Common myeloid progenitor, CD34-positive (primary cell): Measurements from ENCODE around the gene UBR1.

Experiments used
- CTCF ChIA-PET: fragments of 350-600 bp; sonication (Branson Sonifier 250); formaldehyde crosslinking; loops from one replicate; lab custom pipeline; 2021; ENCODE audit warnings: antibody characterized with exemption; lab: Charles Lee
- POLR2A ChIA-PET: fragments of 350-600 bp; sonication (Branson Sonifier 250); formaldehyde crosslinking; loops from one replicate; lab custom pipeline; 2021; ENCODE audit warnings: antibody characterized with exemption; lab: Charles Lee
- DNase-seq, 3 donors: peaks; one replicate each; pipeline versions ENCODE4 v3.0.0 to v3.0.0-alpha.2; 2013
- H3K27ac ChIP-seq, 2 experiments: 1 replicate in 1 of 2; 2 replicates in 1 of 2; pipeline ENCODE4 v1.7.0; 2013; ENCODE audit warnings: inconsistent platforms in 2 of 2, low read length in 2 of 2, mild to moderate bottlenecking in 2 of 2, low read depth in 1 of 2, moderate library complexity in 1 of 2; ENCODE audit not compliant: severe bottlenecking in 2 of 2, insufficient read depth in 1 of 2, poor library complexity in 1 of 2
- H3K27me3 ChIP-seq, 5 experiments: replicated peaks in 2 of 5; 1 replicate in 3 of 5; 2 replicates in 2 of 5; pipeline versions ENCODE4 v1.6.1 to v1.7.0; 2013; ENCODE audit warnings: low read length in 4 of 5, mild to moderate bottlenecking in 2 of 5, moderate library complexity in 2 of 5, inconsistent platforms in 1 of 5; ENCODE audit not compliant: insufficient read depth in 5 of 5, control insufficient read depth in 4 of 5
- H3K36me3 ChIP-seq, 4 experiments: 1 replicate in 2 of 4; 2 replicates in 2 of 4; pipeline versions ENCODE4 v1.6.1 to v1.7.0; 2013; ENCODE audit warnings: low read length in 3 of 4, control low read depth in 1 of 4, mild to moderate bottlenecking in 1 of 4; ENCODE audit not compliant: control insufficient read depth in 4 of 4, insufficient read depth in 4 of 4
- H3K4me1 ChIP-seq, 4 experiments: 1 replicate in 3 of 4; 2 replicates in 1 of 4; pipeline versions ENCODE4 v1.6.1 to v1.7.1; 2013; ENCODE audit warnings: low read length in 3 of 4, mild to moderate bottlenecking in 3 of 4, control low read depth in 1 of 4, inconsistent platforms in 1 of 4, moderate library complexity in 1 of 4; ENCODE audit not compliant: control insufficient read depth in 4 of 4, insufficient read depth in 4 of 4; ENCODE audit errors: control extremely low read depth in 1 of 4
- H3K4me3 ChIP-seq, 7 experiments: 1 replicate in 4 of 7; 2 replicates in 3 of 7; pipeline versions ENCODE4 v1.5.1 to v1.7.0; 2013; ENCODE audit warnings: mild to moderate bottlenecking in 7 of 7, low read length in 6 of 7, moderate library complexity in 6 of 7, inconsistent platforms in 2 of 7, low read depth in 2 of 7, control low read depth in 1 of 7; ENCODE audit not compliant: insufficient read depth in 4 of 7, control insufficient read depth in 1 of 7; ENCODE audit errors: extremely low read depth in 1 of 7
- H3K9me3 ChIP-seq, 5 experiments: 1 replicate in 4 of 5; 2 replicates in 1 of 5; pipeline versions ENCODE4 v1.6.1 to v1.7.1; 2013; ENCODE audit warnings: low read length in 4 of 5, mild to moderate bottlenecking in 2 of 5, inconsistent platforms in 1 of 5, low read depth in 1 of 5, moderate library complexity in 1 of 5; ENCODE audit not compliant: control insufficient read depth in 4 of 5, insufficient read depth in 2 of 5; ENCODE audit errors: control extremely low read depth in 1 of 5
- WGBS: methylation state at CpG from one replicate; pipeline ENCODE4 v1.1.5; 2013; ENCODE audit not compliant: insufficient coverage; 5-methylcytosine and 5-hydroxymethylcytosine counted together

UBR1 gene

DNA sequence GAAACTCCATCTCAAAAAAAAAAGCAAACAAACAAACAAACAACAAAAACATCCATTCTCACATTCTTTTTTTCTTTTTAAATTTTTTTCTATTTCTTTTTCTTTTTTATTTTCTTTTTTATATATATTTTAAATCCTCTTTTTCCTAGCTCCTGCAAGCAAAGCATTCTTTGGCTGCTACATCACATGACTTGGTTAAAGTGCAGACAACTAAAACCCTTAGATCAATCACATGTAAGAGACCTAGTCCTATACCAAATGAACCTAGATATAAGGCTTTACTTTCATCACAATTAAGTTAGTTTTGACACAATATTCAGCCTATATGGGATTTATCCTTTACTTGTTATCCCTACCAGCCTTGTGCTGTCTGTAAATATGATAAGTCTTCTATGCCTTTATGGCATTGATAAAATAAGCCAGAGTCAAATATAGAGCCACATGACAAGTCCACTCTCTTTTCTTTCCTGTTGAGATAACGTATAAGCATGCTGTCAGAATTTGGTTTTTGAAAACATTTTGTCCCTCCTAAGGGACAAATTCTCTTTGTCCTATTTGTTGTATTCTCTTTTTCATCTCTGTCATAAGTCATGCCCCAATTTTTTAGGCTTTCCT, 11.3 kb downstream of the UBR1 start:
- 80% methylated on average over 1 of the region's 1 CpG for WGBS
- DNase-seq, result peak in 1 of 3 donors; percentile 22
- Histone ChIP-seq H3K4me3 (no peak overlapping the region), H3K4me1 (peaks cover 0 to 17% (median 9%) of the 10 kb centered on the region in 4 experiments), H3K9me3 (no peaks in the 10 kb centered on the region), H3K27ac (peak overlapping the region in 1 of 2 experiments; percentile 15), H3K27me3 (no peaks in the 10 kb centered on the region), H3K36me3 (peaks cover 0 to 15% (median 11%) of the 10 kb centered on the region in 4 experiments)
- ChIA-PET CTCF (no interaction called here), POLR2A (no interaction called here)

DNA sequence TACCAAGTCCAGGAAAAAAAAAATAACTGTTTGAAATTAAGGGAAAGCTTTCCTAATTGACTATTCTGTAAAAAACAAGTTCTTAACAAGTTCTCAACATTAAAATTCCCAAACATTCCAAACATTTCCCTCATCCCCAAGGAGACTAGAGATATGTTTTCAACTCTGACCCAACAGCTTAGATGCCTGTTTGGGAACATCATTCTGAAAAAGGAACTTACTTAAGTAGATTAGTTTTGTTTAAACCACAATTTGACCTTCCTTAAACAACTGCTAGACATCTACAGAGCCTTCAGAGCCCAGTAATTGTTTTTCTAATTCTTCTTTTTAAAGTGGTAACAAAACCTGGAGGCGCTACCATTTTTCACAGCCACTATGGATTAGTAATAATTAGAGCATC, 12.8 kb downstream of the UBR1 start:
- Histone ChIP-seq H3K4me3 (no peak overlapping the region), H3K4me1 (peaks cover 0 to 17% (median 9%) of the 10 kb centered on the region in 4 experiments), H3K27me3 (no peaks in the 10 kb centered on the region), H3K36me3 (peaks cover 0 to 11% (median 10%) of the 10 kb centered on the region in 4 experiments), H3K9me3 (no peaks in the 10 kb centered on the region), H3K27ac (no peak overlapping the region)
- peak; percentile 16 to 75 (median 62) for DNase-seq
- WGBS, result 83% methylated on average over 1 of the region's 1 CpG
- ChIA-PET POLR2A (no interaction called here), CTCF (interaction anchor here (1.9 kb wide), 1 partner anchor 10 kb away, joined by 6 read pairs; no protein-coding TSS in a partner anchor)

DNA sequence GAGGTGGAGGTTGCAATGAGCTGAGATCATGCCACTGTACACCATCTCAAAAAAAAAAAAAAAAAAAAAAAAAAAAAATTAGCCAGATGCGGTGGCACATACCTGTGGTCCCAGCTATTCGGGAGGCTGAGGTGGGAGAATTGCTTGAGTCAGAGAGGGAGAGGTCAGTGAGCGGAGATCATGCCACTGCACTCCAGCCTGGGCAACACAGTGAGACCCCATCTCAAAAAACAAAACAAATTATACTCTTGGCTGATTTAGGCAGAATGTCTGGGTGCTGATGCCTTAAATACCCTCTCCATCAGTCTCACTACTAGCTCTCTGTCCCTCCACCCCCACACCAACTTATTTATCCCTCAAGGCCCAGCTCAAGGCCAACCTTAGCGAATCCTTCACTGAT, 14.0 kb downstream of the UBR1 start:
- H3K4me3 ChIP-seq, result no peak overlapping the region
- no peak for DNase-seq
- H3K4me1 ChIP-seq, result peaks cover 0 to 17% (median 9%) of the 10 kb centered on the region in 4 experiments
- no peaks in the 10 kb centered on the region for H3K27me3 ChIP-seq
- H3K9me3 ChIP-seq, result no peaks in the 10 kb centered on the region
- no CpG with 5 or more reads among the region's 4 CpGs for WGBS
- POLR2A ChIA-PET, result no interaction called here
- CTCF ChIA-PET, result interaction anchor here (1.1 to 1.9 kb wide), 2 partner anchors 8 to 11 kb away, joined by 4 to 6 read pairs; no protein-coding TSS in a partner anchor
- peaks cover 0 to 6% (median 2%) of the 10 kb centered on the region in 4 experiments for H3K36me3 ChIP-seq
- H3K27ac ChIP-seq, result no peak overlapping the region

DNA sequence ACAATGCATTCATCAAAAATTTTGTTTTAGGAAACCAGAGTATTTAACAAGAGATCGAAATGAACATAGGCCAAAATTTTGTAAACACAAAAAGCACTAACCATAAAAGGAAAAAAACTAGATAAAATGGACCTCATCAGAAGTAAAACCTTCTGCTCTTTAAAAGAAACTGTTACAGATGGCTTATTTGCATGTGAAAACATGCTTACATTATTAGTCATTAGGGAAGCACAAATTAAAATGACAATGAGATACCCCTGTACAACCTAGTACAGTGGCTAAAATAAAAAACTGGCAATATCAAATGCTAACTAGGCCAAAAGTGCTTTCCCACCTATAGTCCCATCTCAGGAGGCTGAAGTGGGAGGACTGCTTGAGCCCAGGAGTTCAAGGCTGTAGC, 19.3 kb downstream of the UBR1 start:
- peaks cover 6 to 31% (median 12%) of the 10 kb centered on the region in 4 experiments for H3K36me3 ChIP-seq
- POLR2A ChIA-PET, result no interaction called here
- no peak overlapping the region for H3K4me3 ChIP-seq
- H3K4me1 ChIP-seq, result no peaks in the 10 kb centered on the region
- H3K27ac ChIP-seq, result no peak overlapping the region
- CTCF ChIA-PET, result no interaction called here
- no peaks in the 10 kb centered on the region for H3K9me3 ChIP-seq
- no peaks in the 10 kb centered on the region for H3K27me3 ChIP-seq
- no CpG with 5 or more reads among the region's 1 CpG for WGBS
- no peak for DNase-seq

DNA sequence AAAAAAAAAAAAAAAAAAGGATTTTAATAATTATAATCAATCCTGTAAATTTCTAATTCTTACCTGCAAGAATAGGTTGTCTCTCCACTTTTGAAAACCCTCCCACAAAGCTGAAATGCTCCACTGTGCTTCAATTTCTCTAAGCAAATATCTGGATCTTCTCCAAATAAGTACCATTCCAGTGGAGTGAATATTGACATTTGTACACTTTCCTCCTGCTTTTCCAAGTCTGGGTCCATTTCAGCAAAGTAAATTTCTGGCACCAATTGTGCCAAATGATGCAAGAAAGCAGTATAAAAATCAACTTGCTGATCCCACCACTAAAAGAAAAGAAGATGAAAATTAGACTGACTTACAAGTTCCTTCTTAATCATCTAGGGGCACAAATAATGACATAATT, 19.9 kb downstream of the UBR1 start:
- no peaks in the 10 kb centered on the region for H3K4me1 ChIP-seq
- no peak overlapping the region for H3K27ac ChIP-seq
- no peak overlapping the region for H3K4me3 ChIP-seq
- no peaks in the 10 kb centered on the region for H3K9me3 ChIP-seq
- no peaks in the 10 kb centered on the region for H3K27me3 ChIP-seq
- CTCF ChIA-PET, result no interaction called here
- H3K36me3 ChIP-seq, result peaks cover 6 to 34% (median 14%) of the 10 kb centered on the region in 4 experiments
- POLR2A ChIA-PET, result no interaction called here
- DNase-seq, result no peak

DNA sequence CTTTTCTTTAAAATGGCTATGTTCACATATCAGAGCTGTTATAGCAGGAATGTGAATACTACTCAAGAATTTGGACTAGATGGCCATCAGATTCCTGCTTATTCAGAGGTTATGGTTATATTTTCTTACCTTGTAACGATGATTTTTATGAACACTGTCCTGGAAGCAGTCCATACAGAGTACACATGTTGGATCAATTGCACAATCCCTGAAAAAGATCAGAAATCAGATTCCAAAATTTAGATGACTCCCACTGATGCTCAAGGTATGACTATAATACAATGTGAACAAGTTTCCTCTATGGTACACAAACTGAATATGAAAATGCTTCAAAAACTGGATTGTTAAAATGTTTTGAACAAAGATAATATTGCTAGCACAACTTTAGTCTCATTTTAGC, 23.3 kb downstream of the UBR1 start:
- WGBS, result no CpG with 5 or more reads among the region's 1 CpG
- Histone ChIP-seq H3K27ac (no peak overlapping the region), H3K4me1 (no peaks in the 10 kb centered on the region), H3K9me3 (no peaks in the 10 kb centered on the region), H3K27me3 (no peaks in the 10 kb centered on the region), H3K36me3 (peaks cover 6 to 37% (median 19%) of the 10 kb centered on the region in 4 experiments), H3K4me3 (no peak overlapping the region)
- no peak for DNase-seq
- POLR2A ChIA-PET, result no interaction called here
- CTCF ChIA-PET, result no interaction called here

DNA sequence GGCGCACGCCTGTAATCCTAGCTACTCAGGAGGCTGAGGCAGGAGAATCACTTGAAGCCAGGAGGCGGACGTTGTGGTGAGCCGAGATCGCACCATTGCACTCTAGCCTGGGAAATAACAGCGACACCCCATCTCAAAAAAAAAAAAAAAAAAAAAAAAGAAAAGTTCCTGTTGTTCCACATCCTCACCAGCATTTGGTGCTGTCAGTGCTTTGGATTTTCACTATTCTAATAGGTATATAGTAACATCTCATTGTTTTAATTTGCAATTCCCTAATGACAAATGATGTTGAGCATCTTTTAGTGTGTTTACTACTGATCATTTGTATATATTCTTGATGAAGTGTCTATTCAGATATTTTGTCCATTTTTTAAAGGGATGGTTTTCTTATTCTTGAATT, 24.6 kb downstream of the UBR1 start:
- Histone ChIP-seq H3K36me3 (peaks cover 6 to 37% (median 19%) of the 10 kb centered on the region in 4 experiments), H3K4me3 (no peak overlapping the region), H3K9me3 (no peaks in the 10 kb centered on the region), H3K4me1 (no peaks in the 10 kb centered on the region), H3K27me3 (no peaks in the 10 kb centered on the region), H3K27ac (no peak overlapping the region)
- ChIA-PET CTCF (no interaction called here), POLR2A (interaction anchor here (0.7 kb wide), 1 partner anchor 577 kb away, joined by 4 read pairs; no protein-coding TSS in a partner anchor)
- DNase-seq, result no peak
- WGBS, result 100% methylated on average over 4 of the region's 7 CpGs
